ENCODE measurements around the gene CCDC91.

DNA sequence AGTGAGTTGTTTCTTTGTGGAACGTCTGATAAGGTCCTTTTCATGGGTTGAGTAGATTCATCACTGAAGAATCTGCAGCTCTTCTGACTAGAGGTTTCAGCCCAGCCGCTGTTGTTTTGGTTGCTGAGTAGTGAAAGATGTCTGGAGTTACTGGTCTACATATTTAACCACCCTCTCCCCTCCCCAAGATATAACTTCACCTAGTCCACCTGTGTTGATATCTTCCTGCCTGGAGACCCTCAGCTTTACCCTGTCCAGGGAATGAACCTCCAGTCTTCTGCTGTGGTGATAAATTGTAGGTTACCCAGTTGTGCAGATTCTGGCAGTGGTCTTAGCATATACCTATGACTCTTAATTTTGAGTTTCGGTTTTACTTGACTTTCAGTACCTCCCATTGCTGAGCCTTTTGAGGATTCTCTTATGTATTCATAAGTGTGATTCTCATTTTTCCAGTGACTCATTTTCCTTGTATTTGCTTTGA lies 62.9 kb downstream of the CCDC91 start:
- no peak for TF ChIP-seq ARNTL (CRISPR knock-in tag; IDR thresholded peaks at IDR 0.05; ENCODE audit: borderline replicate concordance, low read depth)
- no peak for TF ChIP-seq CSDC2 (CRISPR knock-in tag; IDR thresholded peaks at IDR 0.05)
- TF ChIP-seq ZFP30 (CRISPR knock-in tag; IDR thresholded peaks at IDR 0.05) = no peak
- no peak for TF ChIP-seq ISL1 (CRISPR knock-in tag; IDR thresholded peaks at IDR 0.05)
- TF ChIP-seq TSHZ2 (CRISPR knock-in tag; IDR thresholded peaks at IDR 0.05) = no peak
- TF ChIP-seq, protein P1, sequence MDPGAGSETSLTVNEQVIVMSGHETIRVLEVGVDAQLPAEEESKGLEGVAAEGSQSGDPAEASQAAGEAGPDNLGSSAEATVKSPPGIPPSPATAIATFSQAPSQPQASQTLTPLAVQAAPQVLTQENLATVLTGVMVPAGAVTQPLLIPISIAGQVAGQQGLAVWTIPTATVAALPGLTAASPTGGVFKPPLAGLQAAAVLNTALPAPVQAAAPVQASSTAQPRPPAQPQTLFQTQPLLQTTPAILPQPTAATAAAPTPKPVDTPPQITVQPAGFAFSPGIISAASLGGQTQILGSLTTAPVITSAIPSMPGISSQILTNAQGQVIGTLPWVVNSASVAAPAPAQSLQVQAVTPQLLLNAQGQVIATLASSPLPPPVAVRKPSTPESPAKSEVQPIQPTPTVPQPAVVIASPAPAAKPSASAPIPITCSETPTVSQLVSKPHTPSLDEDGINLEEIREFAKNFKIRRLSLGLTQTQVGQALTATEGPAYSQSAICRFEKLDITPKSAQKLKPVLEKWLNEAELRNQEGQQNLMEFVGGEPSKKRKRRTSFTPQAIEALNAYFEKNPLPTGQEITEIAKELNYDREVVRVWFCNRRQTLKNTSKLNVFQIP (CRISPR knock-in tag; IDR thresholded peaks at IDR 0.05; ENCODE audit: borderline replicate concordance, low read depth) = no peak
- TF ChIP-seq CREB5 (CRISPR knock-in tag; IDR thresholded peaks at IDR 0.05; ENCODE audit: low read depth) = no peak
- TF ChIP-seq ZNF565 (CRISPR knock-in tag; conservative IDR thresholded peaks at IDR 0.05; ENCODE audit: low read depth) = no peak
- TF ChIP-seq RARB (CRISPR knock-in tag; IDR thresholded peaks at IDR 0.05) = no peak
- TF ChIP-seq TCF4 (CRISPR knock-in tag; IDR thresholded peaks at IDR 0.05; ENCODE audit: borderline replicate concordance) = no peak
- no peak for TF ChIP-seq OSR1 (CRISPR knock-in tag; IDR thresholded peaks at IDR 0.05)

Data from SK-N-SH treated with all-trans-retinoic acid at 6 μM for 48 hours (cell line).